Bronchial epithelial cell (primary cell): ENCODE measurements around the gene STXBP2. TPM values are rescaled to one million over a fixed set of nuclear protein-coding genes. Genes with fewer than 3 reads are reported as not detected.

Experiments used
- DNase-seq: peaks from one replicate; pipeline ENCODE4 v3.0.0-alpha.2; 2010; ENCODE audit warnings: low read depth
- FAIRE-seq: peaks from 2 replicates; lab custom pipeline; 2011; peaks lifted over from hg19 to GRCh38; lab: Jason Lieb, UNC
- H3K27me3 ChIP-seq: 2 replicates; pipeline ENCODE4 v1.5.1; 2011; ENCODE audit warnings: low read length; ENCODE audit not compliant: control insufficient read depth, insufficient read depth
- H3K36me3 ChIP-seq: 2 replicates; pipeline ENCODE4 v1.5.1; 2011; ENCODE audit warnings: low read length; ENCODE audit not compliant: control insufficient read depth, insufficient read depth
- H3K4me3 ChIP-seq: 2 replicates; pipeline ENCODE4 v1.5.1; 2011; ENCODE audit warnings: mild to moderate bottlenecking, low read depth, low read length, control low read depth
- total RNA-seq: library from RNA; depleted of rRNA; stranded (reverse); fragments of >200 nt; gene quantifications from 2 replicates; pipeline ENCODE4 v1.2.1, GENCODE V29; 2014
- TF ChIP-seq, protein P1 (sequence below): IDR thresholded peaks from 2 replicates; pipeline ENCODE4 v1.5.1; 2011; ENCODE audit warnings: mild to moderate bottlenecking, moderate library complexity, low read length, control low read depth, inconsistent platforms; ENCODE audit not compliant: insufficient read depth, severe bottlenecking

Gene STXBP2
- total RNA-seq, 1 donor from 2014 or later, result 47.9 TPM

DNA sequence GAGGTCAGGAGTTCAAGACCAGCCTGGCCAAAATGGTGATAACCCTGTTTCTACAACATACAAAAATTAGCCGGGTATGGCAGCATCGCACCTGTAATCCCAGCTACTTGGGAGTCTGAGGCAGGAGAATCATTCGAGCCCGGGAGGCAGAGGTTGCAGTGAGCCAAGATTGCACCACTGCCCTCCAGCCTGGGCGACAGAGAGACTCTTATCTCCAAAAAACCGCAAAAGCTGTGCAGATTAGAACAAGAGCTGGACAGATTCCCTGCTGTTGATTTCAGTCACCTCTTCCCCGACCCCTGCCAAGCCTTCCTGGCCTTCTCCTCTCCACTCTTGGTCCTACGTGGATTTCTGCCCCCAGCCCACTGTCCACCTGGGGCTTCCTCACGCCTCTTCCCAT lies 33.0 kb upstream of the STXBP2 start:
- Histone ChIP-seq H3K36me3 (peaks cover 5% of the 10 kb centered on the region), H3K4me3 (no peak overlapping the region), H3K27me3 (no peaks in the 10 kb centered on the region)
- FAIRE-seq, result no peak
- DNase-seq, result no peak
- TF ChIP-seq, protein P1, sequence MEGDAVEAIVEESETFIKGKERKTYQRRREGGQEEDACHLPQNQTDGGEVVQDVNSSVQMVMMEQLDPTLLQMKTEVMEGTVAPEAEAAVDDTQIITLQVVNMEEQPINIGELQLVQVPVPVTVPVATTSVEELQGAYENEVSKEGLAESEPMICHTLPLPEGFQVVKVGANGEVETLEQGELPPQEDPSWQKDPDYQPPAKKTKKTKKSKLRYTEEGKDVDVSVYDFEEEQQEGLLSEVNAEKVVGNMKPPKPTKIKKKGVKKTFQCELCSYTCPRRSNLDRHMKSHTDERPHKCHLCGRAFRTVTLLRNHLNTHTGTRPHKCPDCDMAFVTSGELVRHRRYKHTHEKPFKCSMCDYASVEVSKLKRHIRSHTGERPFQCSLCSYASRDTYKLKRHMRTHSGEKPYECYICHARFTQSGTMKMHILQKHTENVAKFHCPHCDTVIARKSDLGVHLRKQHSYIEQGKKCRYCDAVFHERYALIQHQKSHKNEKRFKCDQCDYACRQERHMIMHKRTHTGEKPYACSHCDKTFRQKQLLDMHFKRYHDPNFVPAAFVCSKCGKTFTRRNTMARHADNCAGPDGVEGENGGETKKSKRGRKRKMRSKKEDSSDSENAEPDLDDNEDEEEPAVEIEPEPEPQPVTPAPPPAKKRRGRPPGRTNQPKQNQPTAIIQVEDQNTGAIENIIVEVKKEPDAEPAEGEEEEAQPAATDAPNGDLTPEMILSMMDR, result no peak

DNA sequence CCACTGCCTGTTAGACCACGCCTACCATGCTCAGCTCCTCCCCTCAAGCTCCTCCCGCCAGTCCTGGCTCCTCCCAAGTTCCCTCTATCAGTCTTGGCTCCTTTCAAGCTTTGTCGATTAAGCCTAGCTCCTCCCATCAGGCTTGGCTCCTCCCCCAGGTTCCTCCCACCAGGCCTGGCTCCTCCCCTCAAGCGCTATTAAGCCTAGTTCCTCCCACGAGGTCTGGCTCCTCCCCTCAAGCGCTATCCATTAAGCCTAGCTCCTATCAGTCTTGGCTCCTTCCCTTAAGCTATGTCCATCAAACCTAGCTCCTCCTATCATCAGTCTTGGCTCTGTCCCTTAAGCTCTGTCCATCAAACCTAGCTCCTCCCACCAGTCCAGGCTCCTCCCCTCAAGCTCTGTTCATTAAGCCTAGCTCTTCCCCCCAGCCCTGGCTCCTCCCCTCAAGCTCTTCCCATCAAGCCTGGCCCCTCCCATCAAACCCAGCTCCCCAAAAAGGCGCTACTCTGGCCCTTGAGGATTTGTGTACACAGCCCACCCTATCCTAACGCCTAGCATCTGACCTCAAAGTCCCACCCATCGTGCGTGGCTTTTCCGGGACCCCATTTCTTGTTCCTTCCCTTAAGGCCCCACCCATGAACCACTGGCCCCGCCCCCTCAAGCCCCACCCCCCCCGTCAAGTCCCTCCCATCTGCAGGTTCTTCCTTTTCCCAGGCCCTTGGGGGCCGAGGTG lies 31.3 kb upstream of the STXBP2 start:
- no peak overlapping the region for H3K4me3 ChIP-seq
- FAIRE-seq (no peak), DNase-seq (peak; percentile 28)
- no peaks in the 10 kb centered on the region for H3K27me3 ChIP-seq
- peaks cover 5% of the 10 kb centered on the region for H3K36me3 ChIP-seq
- TF ChIP-seq, protein P1, result no peak

DNA sequence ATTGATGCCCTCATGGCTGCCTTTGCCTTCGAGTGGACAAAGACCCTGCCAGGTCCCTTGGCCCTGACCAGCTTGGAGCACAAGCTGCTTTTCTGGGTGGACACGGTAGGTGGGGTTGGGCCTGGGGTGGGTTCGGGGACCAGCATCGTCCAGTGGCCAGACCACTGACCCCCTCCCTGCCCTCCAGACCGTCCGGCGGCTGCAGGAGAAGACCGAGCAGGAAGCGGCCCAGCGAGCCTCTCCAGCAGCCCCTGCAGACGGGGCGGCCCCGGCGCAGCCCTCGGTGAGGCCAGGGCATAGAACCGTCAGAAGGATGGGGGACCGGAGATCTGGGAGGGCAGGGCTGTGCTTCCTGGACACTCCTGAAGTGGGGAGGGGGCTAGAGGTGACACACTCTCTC lies 30.6 kb upstream of the STXBP2 start:
- no peaks in the 10 kb centered on the region for H3K27me3 ChIP-seq

DNA sequence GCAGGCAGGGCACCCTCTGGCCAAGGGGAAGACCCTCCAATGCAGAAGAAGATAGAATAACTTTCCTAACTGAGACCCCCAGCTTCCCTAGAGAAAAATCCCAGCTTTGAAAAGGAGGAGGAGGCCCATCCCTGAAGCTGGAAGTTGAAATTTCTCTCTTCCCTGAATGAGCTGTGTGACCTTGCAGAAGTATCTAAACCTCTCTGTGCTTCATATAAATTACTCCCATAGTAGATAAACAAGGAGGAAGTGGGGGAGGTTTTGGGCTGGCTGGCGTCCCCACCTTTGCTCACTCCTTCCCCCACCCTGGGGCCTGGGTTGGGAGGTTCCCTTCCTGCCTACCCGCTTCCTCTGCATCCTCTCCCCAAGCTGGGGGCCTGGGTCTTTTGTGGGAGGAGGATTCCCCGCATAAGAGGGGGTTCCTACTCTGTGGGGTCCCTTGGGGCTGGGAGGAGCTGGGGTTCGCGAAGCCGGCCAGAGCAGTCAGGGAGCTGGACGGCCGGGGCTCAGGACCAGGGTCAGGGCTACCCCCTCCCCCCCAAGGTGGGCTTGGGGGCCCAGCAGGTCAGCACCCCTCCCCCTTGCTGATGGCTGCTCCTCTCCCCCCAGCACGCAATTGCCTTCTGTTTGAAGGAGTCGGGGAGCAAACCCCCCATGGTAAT lies 29.6 kb upstream of the STXBP2 start:
- FAIRE-seq, result no peak
- peaks cover 7% of the 10 kb centered on the region for H3K36me3 ChIP-seq
- TF ChIP-seq, protein P1, result no peak

More for the DNA sequence above, 30.6 kb upstream of the STXBP2 start:
- DNase-seq (no peak), FAIRE-seq (no peak)
- H3K36me3 ChIP-seq, result peaks cover 5% of the 10 kb centered on the region
- TF ChIP-seq, protein P1, result no peak
- H3K4me3 ChIP-seq, result no peak overlapping the region

DNA sequence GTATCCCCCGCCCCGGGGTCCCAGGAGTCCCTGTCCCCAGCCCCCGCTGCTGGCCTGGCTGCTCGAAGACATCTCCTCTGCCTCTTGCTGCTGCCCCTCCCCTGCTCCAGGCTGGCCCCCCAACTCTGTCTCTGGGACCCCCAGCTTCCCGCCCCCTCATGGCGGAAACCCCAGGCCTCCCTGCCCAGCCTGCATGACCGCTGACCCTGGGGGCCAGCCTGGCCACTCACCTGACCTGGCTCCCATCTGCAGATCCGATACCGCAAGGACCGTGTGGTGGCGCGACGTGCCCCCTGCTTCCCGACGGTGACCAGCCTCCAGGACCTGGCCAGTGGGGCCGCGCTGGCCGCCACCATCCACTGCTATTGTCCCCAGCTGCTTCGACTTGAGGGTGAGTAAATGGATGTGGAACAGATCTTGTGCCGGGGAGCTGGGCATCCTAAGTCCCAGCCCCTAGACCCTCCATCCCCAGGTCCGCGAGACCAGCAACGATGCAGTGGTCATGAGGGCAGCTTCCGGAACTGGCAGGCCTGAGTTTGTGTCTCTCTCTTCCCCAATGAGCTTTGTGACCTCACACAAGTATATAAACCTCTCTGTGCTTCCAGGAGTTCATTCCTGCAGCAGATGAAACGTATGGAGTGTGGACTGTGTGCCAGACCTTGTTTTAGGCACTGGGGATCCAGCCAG lies 28.9 kb upstream of the STXBP2 start:
- FAIRE-seq, result no peak
- Histone ChIP-seq H3K36me3 (peaks cover 8% of the 10 kb centered on the region), H3K27me3 (no peaks in the 10 kb centered on the region), H3K4me3 (no peak overlapping the region)
- TF ChIP-seq, protein P1, result no peak
- no peak for DNase-seq

More for the DNA sequence above, 29.6 kb upstream of the STXBP2 start:
- no peak overlapping the region for H3K4me3 ChIP-seq
- no peak for DNase-seq
- no peaks in the 10 kb centered on the region for H3K27me3 ChIP-seq
